ENCODE measurements around the gene PC. TPM values are rescaled to one million over a fixed set of nuclear protein-coding genes. Genes with fewer than 3 reads are reported as not detected.

The PC gene
- polyA plus RNA-seq, 1 donor (not counting 4 experiments of a cell fraction or from before 2014, with no cell fraction given): 13.3 TPM

- DNase-seq (ENCODE audit: low read depth, low spot score): no peak
These were observed 86.7 kb downstream of the PC start for GRCh38 chr11:66871521-66871901.

GRCh38 chr11:66870616-66871520 lies 87.3 kb downstream of the PC start:
- no peaks in the 10 kb centered on the region for H3K79me2 ChIP-seq (ENCODE audit: control insufficient read depth, insufficient read depth, low read length)
- no peaks in the 10 kb centered on the region for H3K9me1 ChIP-seq (ENCODE audit: control insufficient read depth, extremely low read depth, insufficient read depth, low read length)
- H3K4me1 ChIP-seq (ENCODE audit: control insufficient read depth, extremely low read depth, insufficient read depth, low read length): peaks cover 3% of the 10 kb centered on the region
- H3K27me3 ChIP-seq (ENCODE audit: control insufficient read depth, extremely low read depth, insufficient read depth, low read length): no peaks in the 10 kb centered on the region
- dilution Hi-C loops (cut with MboI; ENCODE audit: extremely low pct_ligation_motif_present, low sequenced_read_pairs): no loop called here
- H3K9ac ChIP-seq (ENCODE audit: control insufficient read depth, extremely low read depth, insufficient read depth, low read length): no peak overlapping the region
- no peak overlapping the region for H3K4me2 ChIP-seq (ENCODE audit: control insufficient read depth, extremely low read depth, insufficient read depth, low read depth, low read length)
- FAIRE-seq (no peak), DNase-seq (ENCODE audit: low read depth, low spot score) (no peak)
- no peak overlapping the region for H3K4me3 ChIP-seq (ENCODE audit: control insufficient read depth in 2 of 3, extremely low read depth in 1 of 3, insufficient read depth in 2 of 3, low read depth in 1 of 3, low read length in 3 of 3)
- H3K36me3 ChIP-seq (ENCODE audit: control insufficient read depth in 2 of 2, extremely low read depth in 1 of 2, insufficient read depth in 2 of 2, low read length in 2 of 2): peaks cover 26 to 35% of the 10 kb centered on the region in 2 experiments
- H2AFZ ChIP-seq (ENCODE audit: control insufficient read depth, low read length): no peak overlapping the region
- no peak overlapping the region for H3K27ac ChIP-seq (ENCODE audit: control insufficient read depth, insufficient read depth, low read length)
- H3K9me3 ChIP-seq (ENCODE audit: control insufficient read depth, low read depth, low read length): no peaks in the 10 kb centered on the region
- TF ChIP-seq, protein P1, sequence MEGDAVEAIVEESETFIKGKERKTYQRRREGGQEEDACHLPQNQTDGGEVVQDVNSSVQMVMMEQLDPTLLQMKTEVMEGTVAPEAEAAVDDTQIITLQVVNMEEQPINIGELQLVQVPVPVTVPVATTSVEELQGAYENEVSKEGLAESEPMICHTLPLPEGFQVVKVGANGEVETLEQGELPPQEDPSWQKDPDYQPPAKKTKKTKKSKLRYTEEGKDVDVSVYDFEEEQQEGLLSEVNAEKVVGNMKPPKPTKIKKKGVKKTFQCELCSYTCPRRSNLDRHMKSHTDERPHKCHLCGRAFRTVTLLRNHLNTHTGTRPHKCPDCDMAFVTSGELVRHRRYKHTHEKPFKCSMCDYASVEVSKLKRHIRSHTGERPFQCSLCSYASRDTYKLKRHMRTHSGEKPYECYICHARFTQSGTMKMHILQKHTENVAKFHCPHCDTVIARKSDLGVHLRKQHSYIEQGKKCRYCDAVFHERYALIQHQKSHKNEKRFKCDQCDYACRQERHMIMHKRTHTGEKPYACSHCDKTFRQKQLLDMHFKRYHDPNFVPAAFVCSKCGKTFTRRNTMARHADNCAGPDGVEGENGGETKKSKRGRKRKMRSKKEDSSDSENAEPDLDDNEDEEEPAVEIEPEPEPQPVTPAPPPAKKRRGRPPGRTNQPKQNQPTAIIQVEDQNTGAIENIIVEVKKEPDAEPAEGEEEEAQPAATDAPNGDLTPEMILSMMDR (optimal IDR thresholded peaks at IDR 0.05 in 1 of 3, IDR thresholded peaks at IDR 0.05 in 1 of 3, conservative IDR thresholded peaks at IDR 0.05 in 1 of 3; ENCODE audit: extremely low read depth in 1 of 3, insufficient read depth in 2 of 3, low read length in 3 of 3): no peak
- no peaks in the 10 kb centered on the region for H4K20me1 ChIP-seq (ENCODE audit: control insufficient read depth, extremely low read depth, insufficient read depth, low read length)

More at GRCh38 chr11:66871521-66871901, 86.7 kb downstream of the PC start:
- Histone ChIP-seq H3K36me3 (ENCODE audit: control insufficient read depth in 2 of 2, extremely low read depth in 1 of 2, insufficient read depth in 2 of 2, low read length in 2 of 2) (peaks cover 23 to 35% of the 10 kb centered on the region in 2 experiments), H2AFZ (ENCODE audit: control insufficient read depth, low read length) (no peak overlapping the region), H3K27ac (ENCODE audit: control insufficient read depth, insufficient read depth, low read length) (no peak overlapping the region), H3K4me1 (ENCODE audit: control insufficient read depth, extremely low read depth, insufficient read depth, low read length) (peaks cover 3% of the 10 kb centered on the region), H4K20me1 (ENCODE audit: control insufficient read depth, extremely low read depth, insufficient read depth, low read length) (no peaks in the 10 kb centered on the region), H3K79me2 (ENCODE audit: control insufficient read depth, insufficient read depth, low read length) (no peaks in the 10 kb centered on the region), H3K4me3 (ENCODE audit: control insufficient read depth in 2 of 3, extremely low read depth in 1 of 3, insufficient read depth in 2 of 3, low read depth in 1 of 3, low read length in 3 of 3) (no peak overlapping the region), H3K9ac (ENCODE audit: control insufficient read depth, extremely low read depth, insufficient read depth, low read length) (no peak overlapping the region), H3K9me1 (ENCODE audit: control insufficient read depth, extremely low read depth, insufficient read depth, low read length) (no peaks in the 10 kb centered on the region), H3K4me2 (ENCODE audit: control insufficient read depth, extremely low read depth, insufficient read depth, low read depth, low read length) (no peak overlapping the region), H3K9me3 (ENCODE audit: control insufficient read depth, low read depth, low read length) (no peaks in the 10 kb centered on the region), H3K27me3 (ENCODE audit: control insufficient read depth, extremely low read depth, insufficient read depth, low read length) (no peaks in the 10 kb centered on the region)
- dilution Hi-C loops (cut with MboI; ENCODE audit: extremely low pct_ligation_motif_present, low sequenced_read_pairs): no loop called here
- no peak for FAIRE-seq
- no peak for TF ChIP-seq EZH2 (IDR thresholded peaks at IDR 0.05; ENCODE audit: low read length)
- TF ChIP-seq, protein P1 (optimal IDR thresholded peaks at IDR 0.05 in 1 of 3, IDR thresholded peaks at IDR 0.05 in 1 of 3, conservative IDR thresholded peaks at IDR 0.05 in 1 of 3; ENCODE audit: extremely low read depth in 1 of 3, insufficient read depth in 2 of 3, low read length in 3 of 3): no peak
